ENCODE data around the gene C9orf50.

C9orf50 gene

GRCh38 chr9:129568560-129569501, 52.1 kb downstream of the C9orf50 start:
- Histone ChIP-seq H3K4me1 (peaks cover 0 to 45% (median 35%) of the 10 kb centered on the region in 4 donors), H3K36me3 (no peaks in the 10 kb centered on the region), H3K4me3 (peak overlapping the region; percentile 55 to 65), H3K27me3 (no peaks in the 10 kb centered on the region), H3K9me3 (no peaks in the 10 kb centered on the region), H3K27ac (peak overlapping the region; percentile 91 to 92)
- intact Hi-C loops (cut with DNase I; ENCODE audit: low total_unique reads) = no loop called here
- TF ChIP-seq CTCF (IDR thresholded peaks at IDR 0.05) = no peak
- peak; percentile 35 to 80 for DNase-seq

- Histone ChIP-seq H3K27ac (peak overlapping the region; percentile 91 to 92), H3K27me3 (no peaks in the 10 kb centered on the region), H3K9me3 (no peaks in the 10 kb centered on the region), H3K4me3 (peak overlapping the region; percentile 55 to 65), H3K36me3 (no peaks in the 10 kb centered on the region), H3K4me1 (peaks cover 0 to 45% (median 35%) of the 10 kb centered on the region in 4 donors)
- TF ChIP-seq CTCF (IDR thresholded peaks at IDR 0.05) = no peak
- DNase-seq = peak; percentile 48 to 88
- intact Hi-C loops (cut with DNase I; ENCODE audit: low total_unique reads) = no loop called here
Measured at GRCh38 chr9:129567842-129568559, 52.9 kb downstream of the C9orf50 start.

GRCh38 chr9:129567329-129567728, 53.6 kb downstream of the C9orf50 start:
- DNase-seq = no peak
- TF ChIP-seq CTCF (IDR thresholded peaks at IDR 0.05) = no peak
- Histone ChIP-seq H3K27ac (peak overlapping the region; percentile 91 to 92), H3K36me3 (no peaks in the 10 kb centered on the region), H3K27me3 (no peaks in the 10 kb centered on the region), H3K4me3 (no peak overlapping the region), H3K9me3 (no peaks in the 10 kb centered on the region), H3K4me1 (peaks cover 0 to 45% (median 35%) of the 10 kb centered on the region in 4 donors)
- intact Hi-C loops (cut with DNase I; ENCODE audit: low total_unique reads) = no loop called here

GRCh38 chr9:129566563-129567266, 54.2 kb downstream of the C9orf50 start:
- intact Hi-C loops (cut with DNase I; ENCODE audit: low total_unique reads) = no loop called here
- Histone ChIP-seq H3K27ac (peak overlapping the region in 1 of 2 donors; percentile 92), H3K36me3 (no peaks in the 10 kb centered on the region), H3K4me3 (no peak overlapping the region), H3K4me1 (peaks cover 0 to 45% (median 35%) of the 10 kb centered on the region in 4 donors), H3K27me3 (no peaks in the 10 kb centered on the region), H3K9me3 (no peaks in the 10 kb centered on the region)
- DNase-seq = no peak
- TF ChIP-seq CTCF (IDR thresholded peaks at IDR 0.05) = no peak

GRCh38 chr9:129562917-129563316, 58.0 kb downstream of the C9orf50 start:
- no peak overlapping the region for H3K27ac ChIP-seq
- H3K4me1 ChIP-seq = peaks cover 0 to 10% (median 9%) of the 10 kb centered on the region in 4 donors
- no peak overlapping the region for H3K4me3 ChIP-seq
- intact Hi-C loops (cut with DNase I; ENCODE audit: low total_unique reads) = no loop called here
- TF ChIP-seq CTCF (IDR thresholded peaks at IDR 0.05) = no peak
- DNase-seq = no peak
- H3K9me3 ChIP-seq = no peaks in the 10 kb centered on the region
- H3K27me3 ChIP-seq = no peaks in the 10 kb centered on the region
- no peaks in the 10 kb centered on the region for H3K36me3 ChIP-seq
